ENCODE results near the gene NAGPA. TPM values are rescaled to one million over a fixed set of nuclear protein-coding genes. Genes with fewer than 3 reads are reported as not detected.

The NAGPA gene
- total RNA-seq, 3 donors from 2014 or later = 21.5 to 34.7 (median 24.9) TPM

- ATAC-seq (no peak), DNase-seq (no peak)
- intact Hi-C loops (cut with DNase I, micrococcal nuclease) = no loop called here
- Histone ChIP-seq H3K9me3 (no peaks in the 10 kb centered on the region), H3K4me1 (ENCODE audit: low read depth) (peaks cover 23% of the 10 kb centered on the region), H3K4me3 (no peak overlapping the region), H3K36me3 (ENCODE audit: low read depth) (no peaks in the 10 kb centered on the region)
- TF ChIP-seq CTCF (IDR thresholded peaks at IDR 0.05) = no peak
These were observed 36.1 kb upstream of the NAGPA start for GRCh38 chr16:5069854-5070253.

- Histone ChIP-seq H3K36me3 (ENCODE audit: low read depth) (no peaks in the 10 kb centered on the region), H3K9me3 (no peaks in the 10 kb centered on the region), H3K4me1 (ENCODE audit: low read depth) (peaks cover 26% of the 10 kb centered on the region), H3K4me3 (no peak overlapping the region)
- intact Hi-C loops (cut with DNase I, micrococcal nuclease) = no loop called here
- ATAC-seq (no peak), DNase-seq (no peak)
- TF ChIP-seq CTCF (IDR thresholded peaks at IDR 0.05) = no peak
These were observed 35.3 kb upstream of the NAGPA start for GRCh38 chr16:5069048-5069447.

GRCh38 chr16:5066511-5066910 is 32.8 kb upstream of the NAGPA start:
- intact Hi-C loops (cut with DNase I, micrococcal nuclease) = no loop called here
- Histone ChIP-seq H3K4me3 (no peak overlapping the region), H3K4me1 (ENCODE audit: low read depth) (peaks cover 18% of the 10 kb centered on the region), H3K36me3 (ENCODE audit: low read depth) (no peaks in the 10 kb centered on the region), H3K9me3 (no peaks in the 10 kb centered on the region)
- DNase-seq = no peak
- no peak for ATAC-seq
- TF ChIP-seq CTCF (IDR thresholded peaks at IDR 0.05) = no peak

- no peak within 1 kb of the TSS for H3K4me3 ChIP-seq
- no peaks in the 10 kb centered on the region for H3K36me3 ChIP-seq (ENCODE audit: low read depth)
- TF ChIP-seq CTCF (IDR thresholded peaks at IDR 0.05) = no peak
- DNase-seq = peak in 1 of 3 donors; percentile 19
- intact Hi-C loops (cut with DNase I, micrococcal nuclease) = no loop called here
- no peaks in the 10 kb centered on the region for H3K9me3 ChIP-seq
- peak; percentile 10 for ATAC-seq
- peaks cover 14% of the 10 kb centered on the region for H3K4me1 ChIP-seq (ENCODE audit: low read depth)
These were observed 32.1 kb upstream of the NAGPA start, which contains the start of gene C16orf89 for GRCh38 chr16:5065813-5066212. Gene C16orf89, minus strand, starts transcription at chr16:5065956. Its CDS starts 48 bp downstream, at chr16:5065908.

- no peak for TF ChIP-seq CTCF (IDR thresholded peaks at IDR 0.05)
- peaks cover 14% of the 10 kb centered on the region for H3K4me1 ChIP-seq (ENCODE audit: low read depth)
- no peak for DNase-seq
- peak; percentile 53 for ATAC-seq
- intact Hi-C loops (cut with DNase I, micrococcal nuclease) = no loop called here
- H3K4me3 ChIP-seq = no peak overlapping the region
- H3K36me3 ChIP-seq (ENCODE audit: low read depth) = no peaks in the 10 kb centered on the region
- no peaks in the 10 kb centered on the region for H3K9me3 ChIP-seq
These were observed 31.6 kb upstream of the NAGPA start for GRCh38 chr16:5065326-5065725.

- H3K4me3 ChIP-seq = no peak overlapping the region
- no peaks in the 10 kb centered on the region for H3K36me3 ChIP-seq (ENCODE audit: low read depth)
- peak in 2 of 3 donors; percentile 59 to 78 for DNase-seq
- intact Hi-C loops (cut with DNase I, micrococcal nuclease) = no loop called here
- peaks cover 14% of the 10 kb centered on the region for H3K4me1 ChIP-seq (ENCODE audit: low read depth)
- no peak for TF ChIP-seq CTCF (IDR thresholded peaks at IDR 0.05)
- peak; percentile 68 for ATAC-seq
- H3K9me3 ChIP-seq = no peaks in the 10 kb centered on the region
These were observed 31.2 kb upstream of the NAGPA start for GRCh38 chr16:5064915-5065314.
